Muscle of leg (tissue), 11 donors: ENCODE measurements around the gene TGFBR1. TPM values are rescaled to one million over a fixed set of nuclear protein-coding genes. Genes with fewer than 3 reads are reported as not detected.
A peak's percentile ranks its signal among the peaks of the same experiment; 100 is the strongest.

ENCODE experiments used
- DNase-seq: peaks from one replicate; pipeline ENCODE4 v3.0.0; 2013
- H3K27ac ChIP-seq: one replicate; pipeline ENCODE4 v1.5.1; 2013; ENCODE audit warnings: mild to moderate bottlenecking, low read length, control low read depth
- H3K27me3 ChIP-seq: one replicate; pipeline ENCODE4 v1.6.1; 2013; ENCODE audit warnings: low read length; ENCODE audit not compliant: control insufficient read depth, insufficient read depth
- H3K36me3 ChIP-seq: one replicate; pipeline ENCODE4 v1.6.1; 2013; ENCODE audit warnings: low read length; ENCODE audit not compliant: control insufficient read depth, insufficient read depth
- H3K4me1 ChIP-seq: one replicate; pipeline ENCODE4 v1.6.1; 2013; ENCODE audit warnings: low read length; ENCODE audit not compliant: control insufficient read depth, insufficient read depth
- H3K4me3 ChIP-seq: one replicate; pipeline ENCODE4 v1.5.1; 2013; ENCODE audit warnings: low read length, control low read depth
- H3K9me3 ChIP-seq: replicated peaks from 2 replicates; pipeline ENCODE4 v1.6.1; 2013; ENCODE audit warnings: low read depth, low read length; ENCODE audit not compliant: control insufficient read depth
- WGBS: methylation state at CpG from one replicate; pipeline ENCODE4 v1.1.5; 2013; ENCODE audit warnings: missing lambda C conversion rate; ENCODE audit not compliant: insufficient coverage; 5-methylcytosine and 5-hydroxymethylcytosine counted together
- polyA plus RNA-seq, 8 donors: library from polyadenylated mRNA; unstranded; fragments of 120-200 nt; gene quantifications; one replicate each; pipeline versions ENCODE4 v1.2.1 to v1.2.3, GENCODE V29; 2013; ENCODE audit warnings: inconsistent platforms in 1 of 8, low replicate concordance in 1 of 8; ENCODE audit not compliant: insufficient read length in 8 of 8, insufficient read depth in 1 of 8
- total RNA-seq: library from RNA; stranded (reverse); fragments of 120-200 nt; gene quantifications from one replicate; pipeline ENCODE4 v1.2.4, GENCODE V29; 2013

TGFBR1 gene
- total and polyA plus RNA-seq, 9 donors: 16.9 to 33.5 (median 26.3) TPM

GRCh38 chr9:99183616-99184015, 78.7 kb downstream of the TGFBR1 start:
- DNase-seq: no peak
- no peaks in the 10 kb centered on the region for H3K27me3 ChIP-seq
- no peak overlapping the region for H3K27ac ChIP-seq
- H3K4me1 ChIP-seq: peaks cover 30% of the 10 kb centered on the region
- WGBS: no CpG with 5 or more reads among the region's 3 CpGs
- H3K4me3 ChIP-seq: no peak overlapping the region
- H3K36me3 ChIP-seq: no peaks in the 10 kb centered on the region
- no peaks in the 10 kb centered on the region for H3K9me3 ChIP-seq

- peaks cover 26% of the 10 kb centered on the region for H3K4me1 ChIP-seq
- no peaks in the 10 kb centered on the region for H3K36me3 ChIP-seq
- no peaks in the 10 kb centered on the region for H3K9me3 ChIP-seq
- WGBS: 41% methylated on average over 5 of the region's 10 CpGs
- no peak overlapping the region for H3K27ac ChIP-seq
- H3K4me3 ChIP-seq: no peak overlapping the region
- DNase-seq: no peak
- H3K27me3 ChIP-seq: no peaks in the 10 kb centered on the region
Measured at GRCh38 chr9:99184110-99184474, 79.2 kb downstream of the TGFBR1 start.

- no peak overlapping the region for H3K27ac ChIP-seq
- H3K9me3 ChIP-seq: no peaks in the 10 kb centered on the region
- H3K4me1 ChIP-seq: peaks cover 21% of the 10 kb centered on the region
- peak overlapping the region; percentile 23 for H3K4me3 ChIP-seq
- WGBS: 47% methylated on average over 21 of the region's 29 CpGs
- H3K27me3 ChIP-seq: no peaks in the 10 kb centered on the region
- DNase-seq: peak; percentile 98
- no peaks in the 10 kb centered on the region for H3K36me3 ChIP-seq
Measured at GRCh38 chr9:99184475-99185347, 79.8 kb downstream of the TGFBR1 start.

GRCh38 chr9:99185348-99185632, 80.4 kb downstream of the TGFBR1 start:
- H3K36me3 ChIP-seq: no peaks in the 10 kb centered on the region
- H3K4me1 ChIP-seq: peaks cover 25% of the 10 kb centered on the region
- H3K27ac ChIP-seq: no peak overlapping the region
- H3K9me3 ChIP-seq: no peaks in the 10 kb centered on the region
- no peak for DNase-seq
- H3K27me3 ChIP-seq: no peaks in the 10 kb centered on the region
- WGBS: 60% methylated on average over 1 of the region's 5 CpGs
- H3K4me3 ChIP-seq: no peak overlapping the region

- Histone ChIP-seq H3K36me3 (no peaks in the 10 kb centered on the region), H3K4me3 (no peak overlapping the region), H3K27me3 (no peaks in the 10 kb centered on the region), H3K4me1 (peaks cover 28% of the 10 kb centered on the region), H3K9me3 (no peaks in the 10 kb centered on the region), H3K27ac (no peak overlapping the region)
- 73% methylated on average over 3 of the region's 5 CpGs for WGBS
- no peak for DNase-seq
Measured at GRCh38 chr9:99185934-99186333, 81.0 kb downstream of the TGFBR1 start.

GRCh38 chr9:99187311-99187710, 82.4 kb downstream of the TGFBR1 start:
- no peak overlapping the region for H3K4me3 ChIP-seq
- H3K27me3 ChIP-seq: no peaks in the 10 kb centered on the region
- no peak overlapping the region for H3K27ac ChIP-seq
- WGBS: 50% methylated on average over 1 of the region's 4 CpGs
- H3K9me3 ChIP-seq: no peaks in the 10 kb centered on the region
- H3K36me3 ChIP-seq: no peaks in the 10 kb centered on the region
- H3K4me1 ChIP-seq: peaks cover 25% of the 10 kb centered on the region
- no peak for DNase-seq

- no peaks in the 10 kb centered on the region for H3K9me3 ChIP-seq
- no peak overlapping the region for H3K4me3 ChIP-seq
- H3K36me3 ChIP-seq: no peaks in the 10 kb centered on the region
- WGBS: 75% methylated on average over 2 of the region's 2 CpGs
- H3K27ac ChIP-seq: no peak overlapping the region
- H3K4me1 ChIP-seq: peaks cover 16% of the 10 kb centered on the region
- DNase-seq: no peak
- H3K27me3 ChIP-seq: no peaks in the 10 kb centered on the region
Measured at GRCh38 chr9:99189186-99189585, 84.3 kb downstream of the TGFBR1 start.

- no peak overlapping the region for H3K4me3 ChIP-seq
- WGBS: 77% methylated on average over 4 of the region's 8 CpGs
Measured at GRCh38 chr9:99189887-99190596, 85.1 kb downstream of the TGFBR1 start.

GRCh38 chr9:99190597-99191283, 85.8 kb downstream of the TGFBR1 start:
- 90% methylated on average over 2 of the region's 3 CpGs for WGBS
- no peaks in the 10 kb centered on the region for H3K36me3 ChIP-seq
- H3K27me3 ChIP-seq: peaks cover 2% of the 10 kb centered on the region
- H3K27ac ChIP-seq: no peak overlapping the region
- H3K9me3 ChIP-seq: no peaks in the 10 kb centered on the region
- H3K4me1 ChIP-seq: peaks cover 7% of the 10 kb centered on the region
- no peak for DNase-seq
- H3K4me3 ChIP-seq: no peak overlapping the region

More at GRCh38 chr9:99189887-99190596, 85.1 kb downstream of the TGFBR1 start:
- peaks cover 2% of the 10 kb centered on the region for H3K27me3 ChIP-seq
- H3K4me1 ChIP-seq: peaks cover 8% of the 10 kb centered on the region
- H3K36me3 ChIP-seq: no peaks in the 10 kb centered on the region
- no peak overlapping the region for H3K27ac ChIP-seq
- H3K9me3 ChIP-seq: no peaks in the 10 kb centered on the region
- no peak for DNase-seq

GRCh38 chr9:99192786-99193465, 88.0 kb downstream of the TGFBR1 start:
- Histone ChIP-seq H3K9me3 (no peaks in the 10 kb centered on the region), H3K4me1 (peaks cover 7% of the 10 kb centered on the region), H3K36me3 (no peaks in the 10 kb centered on the region), H3K4me3 (no peak overlapping the region), H3K27ac (no peak overlapping the region), H3K27me3 (peaks cover 2% of the 10 kb centered on the region)
- DNase-seq: no peak
- WGBS: 65% methylated on average over 2 of the region's 5 CpGs
